Heart left ventricle (tissue), 16 donors: ENCODE data around the gene CKMT1B. TPM values are rescaled to one million over a fixed set of nuclear protein-coding genes. Genes with fewer than 3 reads are reported as not detected.
"Not testable (repeated sequence)": the region's sequence is repeated elsewhere in the genome, so short reads cannot be mapped to it uniquely, and the experiment has no call there.

Experiments used
- ATAC-seq, 4 donors: fragments of 200-7000 bp; cut with Tn5 transposase; one replicate each; pipeline ENCODE4 v1.9.1; 2020 to 2022; ENCODE audit warnings: moderate library complexity in 4 of 4, mild to moderate bottlenecking in 3 of 4, moderate number of reproducible peaks in 1 of 4
- DNase-seq, 5 donors: peaks; one replicate each; pipeline ENCODE4 v3.0.0-alpha.2; 2020
- H3K27ac ChIP-seq, 12 donors: fragments of 200-600 bp; sonication (generic) in 4 of 12; one replicate each; pipeline versions ENCODE4 v1.5.0 to v1.8.0; 2016 to 2022; ENCODE audit warnings: mild to moderate bottlenecking in 2 of 12
- H3K27me3 ChIP-seq, 9 donors: fragments of 200-600 bp; sonication (generic) in 2 of 9; one replicate each; pipeline versions ENCODE4 v1.5.1 to v1.8.0; 2016 to 2022; ENCODE audit warnings: mild to moderate bottlenecking in 3 of 9
- H3K36me3 ChIP-seq, 9 donors: fragments of 200-600 bp; sonication (generic) in 2 of 9; one replicate each; pipeline versions ENCODE4 v1.5.0 to v1.8.0; 2018 to 2022; ENCODE audit warnings: mild to moderate bottlenecking in 2 of 9
- H3K4me1 ChIP-seq, 12 donors: fragments of 200-600 bp; sonication (generic) in 4 of 12; one replicate each; pipeline versions ENCODE4 v1.5.0 to v1.8.0; 2016 to 2022; ENCODE audit warnings: mild to moderate bottlenecking in 3 of 12
- H3K4me3 ChIP-seq, 12 donors: fragments of 200-600 bp; sonication (generic) in 4 of 12; one replicate each; pipeline versions ENCODE4 v1.5.0 to v1.8.0; 2017 to 2022; ENCODE audit warnings: mild to moderate bottlenecking in 9 of 12, moderate library complexity in 4 of 12
- H3K9me3 ChIP-seq, 12 donors: fragments of 200-600 bp; sonication (generic) in 4 of 12; one replicate each; pipeline versions ENCODE4 v1.5.0 to v1.8.0; 2016 to 2022; ENCODE audit warnings: mild to moderate bottlenecking in 1 of 12
- CTCF ChIP-seq, 12 donors: fragments of 200-600 bp; sonication (generic) in 4 of 12; IDR thresholded peaks; one replicate each; pipeline versions ENCODE4 v1.5.0 to v1.8.0; 2018 to 2022; ENCODE audit warnings: antibody characterized with exemption in 12 of 12, mild to moderate bottlenecking in 5 of 12
- POLR2A ChIP-seq, 2 donors: fragments of 450-650 bp; IDR thresholded peaks; one replicate each; pipeline ENCODE4 v1.6.1; 2017; ENCODE audit warnings: antibody characterized with exemption in 2 of 2, mild to moderate bottlenecking in 2 of 2, moderate library complexity in 2 of 2
- WGBS, 4 donors: extraction: QIAGEN DNeasy Blood & Tissue Kit in 2 of 4; methylation state at CpG; one replicate each; pipeline versions ENCODE4 v1.1.5 to v1.1.7; 2013 to 2018; 5-methylcytosine and 5-hydroxymethylcytosine counted together
- intact Hi-C, 10 donors: fragments of 100-400 bp; cut with DNase I; formaldehyde crosslinking; loops; one replicate each; pipeline versions ENCODE4 v1.11.1 to v1.14.2; 2022
- polyA plus RNA-seq, 2 donors: library from polyadenylated mRNA; stranded (reverse); fragments of 200-250 nt; gene quantifications; one replicate each; pipeline ENCODE4 v1.2.3, GENCODE V29; 2013
- total RNA-seq, 9 donors: library from RNA; depleted of rRNA in 2 of 9; stranded (reverse); fragments of >200 nt in 2 of 9; fragmentation: NEBNext Ultra II Directional in 3 of 9; extraction: Animal tissue kit (Norgen Biotek cat#: 25700) in 3 of 9; gene quantifications; one replicate each; pipeline versions ENCODE4 v1.1.0 to v1.2.4, GENCODE V29; 2016 to 2023
- donor health status: ischemic (EF 13 %, LVEDD 7.1; RV severe dilation, severe dysfunction).
- donor health status: healthy with polysubstance abuse.
- donor health status: DM: no; HTN: yes; CAD: no.
- donor health status: DM: no; HTN: no; CAD: no.
- donor health status: ischemic (EF 25% LVEDD 6.9; RV normal size, moderate dysfunction).
- donor health status: ischemic (EF 25% LVEDD 5.7; RV mildly dilated, moderate dysfunction).
- donor health status: healthy.
- donor health status: DM: yes; HTN: yes; CAD: no.
- donor health status: ischemic (EF 35%, LVEDD 5.7; RV mildly dilated, moderate dysfunction).
- donor health status: nonischemic (EF 11% LVEDD 7.7; RV severe dilation, severe dysfunction).
- donor health status: DM: yes; HTN: yes; CAD: no.
- donor health status: PGD.
- donor health status: ischemic (EF 29% LVEDD 5.4; RV normal size, mild dysfunction).
- donor health status: nonischemic (EF 23%, LVEDD 6.1; RV moderate dilation, normal function).

The CKMT1B gene
- total and polyA plus RNA-seq, 11 donors, result 0.19 to 3.7 (median 0.39) TPM; not detected in 5

DNA sequence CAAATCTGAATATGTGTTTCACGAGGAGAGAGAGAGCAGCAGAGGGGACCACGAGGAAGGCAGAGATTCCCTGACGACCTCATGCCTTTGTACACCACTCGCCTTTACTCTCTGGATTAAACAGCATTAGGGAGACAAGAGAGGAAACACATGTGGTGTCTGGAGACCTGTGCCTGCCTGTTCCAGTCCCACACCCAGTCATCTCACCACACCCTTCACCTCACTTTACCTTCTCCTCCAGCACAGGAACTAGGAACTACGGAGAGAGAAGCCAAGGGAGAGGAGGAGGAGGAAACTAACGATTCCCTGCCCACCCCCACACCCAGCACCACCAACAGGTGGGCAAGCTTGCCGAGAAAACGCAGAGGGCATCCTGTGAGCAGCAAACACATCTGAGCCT, 986 bp upstream of the CKMT1B start:
- H3K4me3 ChIP-seq, DNase-seq, H3K27ac ChIP-seq, H3K4me1 ChIP-seq, H3K27me3 ChIP-seq, intact Hi-C loops, H3K9me3 ChIP-seq, H3K36me3 ChIP-seq, ATAC-seq: not testable (repeated sequence)
- WGBS, 4 donors, result 7 to 27% (median 14%) methylated on average over 4 of the region's 8 CpGs

DNA sequence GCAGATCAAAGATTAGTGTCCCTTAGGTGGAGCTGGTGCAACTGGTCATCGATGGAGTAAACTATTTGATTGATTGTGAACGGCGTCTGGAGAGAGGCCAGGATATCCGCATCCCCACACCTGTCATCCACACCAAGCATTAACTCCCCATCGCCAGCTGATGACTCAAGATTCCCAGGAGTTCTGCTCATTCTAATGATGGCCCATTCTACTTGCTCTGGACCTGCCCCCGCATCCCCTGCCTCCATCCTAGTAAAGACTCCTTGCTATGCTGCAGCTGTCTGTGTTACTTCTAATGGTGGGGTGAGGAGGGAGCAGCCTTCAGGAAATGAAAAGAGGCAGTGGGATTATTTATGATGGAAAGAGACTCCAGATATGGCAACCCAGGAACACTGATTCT, 5.3 kb downstream of the CKMT1B start:
- DNase-seq, ATAC-seq, intact Hi-C loops, H3K4me1 ChIP-seq, H3K9me3 ChIP-seq, H3K4me3 ChIP-seq, H3K27me3 ChIP-seq, H3K27ac ChIP-seq, H3K36me3 ChIP-seq: not testable (repeated sequence)
- 82 to 89% (median 85%) methylated on average over 6 of the region's 6 CpGs for WGBS, 4 donors

DNA sequence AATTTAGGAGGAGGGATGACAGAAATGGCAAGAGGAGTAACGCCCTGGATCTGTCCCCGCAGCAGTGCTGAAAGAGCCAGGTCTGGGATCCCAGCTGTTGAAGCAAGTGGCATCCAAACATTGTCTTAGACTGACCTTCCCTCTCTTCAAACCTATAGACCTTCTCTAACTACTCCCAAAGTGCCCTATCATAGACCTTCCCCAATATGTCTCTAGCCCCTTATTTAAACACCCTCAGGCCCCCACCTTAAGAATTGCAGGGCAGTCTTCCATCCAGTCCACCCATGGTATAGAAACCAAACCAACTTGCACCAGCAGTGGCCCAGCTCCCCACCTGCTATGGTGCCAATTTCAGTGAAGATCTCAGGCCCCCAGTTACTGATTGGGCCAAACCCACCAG, 6.4 kb downstream of the CKMT1B start:
- H3K4me1 ChIP-seq, H3K9me3 ChIP-seq, intact Hi-C loops, H3K36me3 ChIP-seq, H3K4me3 ChIP-seq, H3K27me3 ChIP-seq, H3K27ac ChIP-seq, ATAC-seq, DNase-seq: not testable (repeated sequence)
- no CpG with 5 or more reads among the region's 2 CpGs for WGBS, 4 donors

- ATAC-seq, DNase-seq, H3K4me1 ChIP-seq, intact Hi-C loops, H3K27ac ChIP-seq, H3K36me3 ChIP-seq, H3K27me3 ChIP-seq, H3K9me3 ChIP-seq, H3K4me3 ChIP-seq: not testable (repeated sequence)
- WGBS, 4 donors, result 79 to 88% (median 87%) methylated on average over 6 of the region's 6 CpGs
These were observed 8.4 kb downstream of the CKMT1B start for GRCh38 chr15:43602233-43602632.

DNA sequence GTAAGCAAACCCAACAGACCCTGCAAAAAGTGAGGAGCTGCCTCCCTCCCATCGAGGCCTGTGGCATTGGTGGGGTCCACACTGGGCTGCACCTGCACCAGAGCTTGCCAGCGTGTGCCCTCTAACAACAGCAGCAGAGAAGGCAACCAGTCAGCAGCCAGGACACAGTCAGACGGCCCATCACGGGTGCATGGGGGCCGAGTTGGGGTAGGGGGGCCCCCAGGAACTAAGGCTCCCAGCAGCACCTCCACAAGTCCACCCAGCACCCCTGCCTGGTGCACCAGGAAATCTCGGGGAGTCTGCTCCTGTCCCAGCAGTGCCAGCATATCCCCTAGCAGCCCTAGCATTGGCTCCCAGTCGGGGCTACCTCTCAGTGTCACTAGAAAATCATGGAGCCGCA, 23.9 kb downstream of the CKMT1B start:
- H3K27ac ChIP-seq, H3K36me3 ChIP-seq, ATAC-seq, H3K9me3 ChIP-seq, H3K4me1 ChIP-seq, intact Hi-C loops, DNase-seq, H3K4me3 ChIP-seq: not testable (repeated sequence)
- H3K27me3 ChIP-seq, result peaks cover 0 to 10% (median 0%) of the 10 kb centered on the region in 9 donors
- WGBS, 4 donors, result 74 to 80% methylated on average over 4 of the region's 8 CpGs; no CpG with 5 or more reads in 2 of the 4 donors

DNA sequence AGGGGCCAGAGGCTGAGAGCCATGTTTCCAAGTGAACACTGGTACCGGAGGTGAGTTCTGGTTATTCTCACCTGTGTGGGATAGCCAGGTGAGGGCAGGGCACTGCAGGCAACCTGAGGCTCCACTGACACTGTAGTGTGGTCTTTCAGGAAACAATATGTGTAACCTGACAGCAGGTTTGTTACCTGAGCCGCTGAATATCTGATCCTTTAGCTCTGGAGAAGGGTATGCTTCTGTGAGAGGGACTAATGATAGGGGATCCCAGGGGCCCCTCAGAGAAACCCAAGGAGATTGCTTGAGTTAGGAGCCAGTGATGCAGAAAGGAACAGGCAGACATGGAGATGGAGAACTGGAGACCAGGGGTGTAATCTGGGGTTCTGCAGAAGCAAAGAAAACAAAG, 24.9 kb downstream of the CKMT1B start, which contains the start of gene STRC:
Gene STRC (minus strand): TSS at position 101 of the 400 bp plus-strand sequence. CDS start 78 bp downstream, at position 23.
- H3K27ac ChIP-seq, H3K9me3 ChIP-seq, ATAC-seq, H3K4me3 ChIP-seq, intact Hi-C loops, H3K4me1 ChIP-seq, H3K36me3 ChIP-seq, DNase-seq: not testable (repeated sequence)
- peaks cover 0 to 18% (median 0%) of the 10 kb centered on the region in 9 donors for H3K27me3 ChIP-seq
- WGBS, 4 donors, result no CpG with 5 or more reads among the region's 2 CpGs

- H3K9me3 ChIP-seq, H3K4me1 ChIP-seq, H3K36me3 ChIP-seq, H3K4me3 ChIP-seq, intact Hi-C loops, ATAC-seq, H3K27ac ChIP-seq, DNase-seq: not testable (repeated sequence)
- 60 to 84% (median 70%) methylated on average over 4 to 7 of the region's 7 CpGs for whole genome bisulfite sequencing, 4 donors
- peaks cover 0 to 18% (median 0%) of the 10 kb centered on the region in 9 donors for H3K27me3 ChIP-seq
These were observed 28.4 kb downstream of the CKMT1B start for GRCh38 chr15:43622068-43622799.

GRCh38 chr15:43625106-43625505, 31.3 kb downstream of the CKMT1B start:
- WGBS, 4 donors, result 35 to 46% (median 36%) methylated on average over 5 of the region's 5 CpGs
- intact Hi-C loops, result no loop called here
- H3K4me3 ChIP-seq, result no peak overlapping the region
- peaks cover 0 to 10% (median 0%) of the 10 kb centered on the region in 9 donors for H3K27me3 ChIP-seq
- H3K9me3 ChIP-seq, result no peaks in the 10 kb centered on the region
- no peak overlapping the region for H3K27ac ChIP-seq
- no peak for ATAC-seq
- no peak for TF ChIP-seq CTCF (IDR thresholded peaks at IDR 0.05)
- no peak for TF ChIP-seq POLR2A (IDR thresholded peaks at IDR 0.05)
- H3K4me1 ChIP-seq, result no peaks in the 10 kb centered on the region
- H3K36me3 ChIP-seq, result no peaks in the 10 kb centered on the region
- no peak for DNase-seq

DNA sequence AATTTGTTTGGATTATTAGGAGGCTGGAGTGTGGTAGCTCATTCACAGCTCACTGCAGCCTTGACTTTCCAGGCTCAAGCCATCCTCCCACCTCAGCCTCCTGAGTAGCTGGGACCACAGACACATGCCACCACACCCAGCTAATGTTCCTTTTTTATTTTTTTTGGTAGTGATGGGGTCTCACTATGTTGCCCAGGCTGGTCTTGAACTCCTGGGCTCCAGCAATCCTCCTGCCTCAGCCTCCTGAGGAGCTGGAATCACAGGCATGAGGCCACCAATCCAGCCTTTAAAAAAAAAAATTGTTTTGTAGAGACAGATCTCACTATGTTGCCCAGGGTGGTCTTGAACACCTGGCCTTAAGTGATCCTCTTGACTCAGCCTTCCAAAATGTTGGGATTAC, 33.1 kb downstream of the CKMT1B start:
- DNase-seq, H3K27me3 ChIP-seq, intact Hi-C loops, H3K27ac ChIP-seq, H3K36me3 ChIP-seq, ATAC-seq, H3K4me1 ChIP-seq, H3K9me3 ChIP-seq, H3K4me3 ChIP-seq: not testable (repeated sequence)

- intact Hi-C loops, DNase-seq, H3K27me3 ChIP-seq, ATAC-seq, H3K36me3 ChIP-seq, H3K4me3 ChIP-seq, H3K27ac ChIP-seq, H3K9me3 ChIP-seq, H3K4me1 ChIP-seq: not testable (repeated sequence)
- 84 to 93% (median 85%) methylated on average over 8 of the region's 8 CpGs for WGBS, 4 donors
These were observed 44.8 kb downstream of the CKMT1B start for GRCh38 chr15:43638464-43639204.
